IPS-NIHi11 (cell line): ENCODE measurements around the gene CCDC148.
"Not testable (repeated sequence)": the region's sequence is repeated elsewhere in the genome, so short reads cannot be mapped to it uniquely, and the experiment has no call there.

Experiments
- DNase-seq: peaks from one replicate; pipeline ENCODE4 v3.0.0; 2012; ENCODE audit warnings: mixed read lengths, low spot score

CCDC148 gene

GRCh38 chr2:158351466-158351816 is 105.1 kb downstream of the CCDC148 start:
- not testable (repeated sequence) for DNase-seq

- not testable (repeated sequence) for DNase-seq
Measured at GRCh38 chr2:158350751-158351465, 105.6 kb downstream of the CCDC148 start.

DNA sequence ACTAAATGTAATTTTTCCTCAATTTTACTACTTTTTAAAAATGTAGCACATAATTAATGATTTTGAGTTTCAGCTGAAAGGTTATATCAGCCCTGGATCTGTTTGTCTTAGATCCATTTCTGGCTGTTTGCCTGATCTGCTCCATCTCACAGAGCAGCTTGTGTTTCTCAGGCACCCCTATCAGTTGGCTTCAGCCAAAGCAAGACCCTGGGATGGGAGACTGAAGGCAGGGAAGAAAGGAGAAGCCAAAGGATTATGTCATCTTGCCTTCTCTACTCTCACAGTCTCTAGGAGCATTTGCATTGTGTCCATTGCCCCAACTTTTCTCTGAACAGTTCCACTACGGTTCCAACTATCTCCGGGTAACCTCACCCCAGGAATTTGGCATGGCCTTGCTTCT is 110.5 kb downstream of the CCDC148 start:
- DNase-seq: no peak

DNA sequence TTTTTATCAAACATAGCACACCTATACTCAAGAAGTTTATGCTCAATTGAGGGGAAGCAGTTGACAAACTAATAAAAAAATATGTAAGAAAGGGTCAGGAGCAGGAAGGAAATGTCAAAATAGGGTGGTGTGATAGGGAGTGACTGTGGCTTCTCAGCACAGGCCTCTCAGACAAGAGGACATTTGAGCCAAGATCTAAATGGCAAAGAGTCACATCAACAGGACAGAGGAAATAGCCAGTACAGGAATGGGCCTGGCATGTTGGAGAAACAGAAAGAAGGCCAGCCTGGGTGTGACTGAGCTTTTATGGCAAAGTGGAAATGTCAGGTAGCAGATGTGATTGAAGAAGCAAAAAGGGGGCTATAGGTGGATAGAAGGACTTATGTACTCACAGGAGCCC is 117.0 kb downstream of the CCDC148 start:
- no peak for DNase-seq

- DNase-seq: no peak
Measured at GRCh38 chr2:158337018-158337417, 119.5 kb downstream of the CCDC148 start.

DNA sequence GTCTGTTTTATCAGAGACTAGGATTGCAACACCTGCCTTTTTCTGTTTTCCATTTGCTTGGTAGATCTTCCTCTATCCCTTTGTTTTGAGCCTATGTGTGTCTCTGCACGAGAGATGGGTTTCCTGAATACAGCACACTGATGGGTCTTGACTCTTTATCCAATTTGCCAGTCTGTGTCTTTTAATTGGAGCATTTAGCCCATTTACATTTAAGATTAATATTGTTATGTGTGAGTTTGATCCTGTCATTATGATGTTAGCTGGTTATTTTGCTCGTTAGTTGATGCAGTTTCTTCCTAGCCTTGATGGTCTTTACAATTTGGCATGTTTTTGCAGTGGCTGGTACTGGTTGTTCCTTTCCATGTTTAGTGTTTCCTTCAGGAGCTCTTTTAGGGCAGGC is 124.8 kb downstream of the CCDC148 start:
- not testable (repeated sequence) for DNase-seq

DNA sequence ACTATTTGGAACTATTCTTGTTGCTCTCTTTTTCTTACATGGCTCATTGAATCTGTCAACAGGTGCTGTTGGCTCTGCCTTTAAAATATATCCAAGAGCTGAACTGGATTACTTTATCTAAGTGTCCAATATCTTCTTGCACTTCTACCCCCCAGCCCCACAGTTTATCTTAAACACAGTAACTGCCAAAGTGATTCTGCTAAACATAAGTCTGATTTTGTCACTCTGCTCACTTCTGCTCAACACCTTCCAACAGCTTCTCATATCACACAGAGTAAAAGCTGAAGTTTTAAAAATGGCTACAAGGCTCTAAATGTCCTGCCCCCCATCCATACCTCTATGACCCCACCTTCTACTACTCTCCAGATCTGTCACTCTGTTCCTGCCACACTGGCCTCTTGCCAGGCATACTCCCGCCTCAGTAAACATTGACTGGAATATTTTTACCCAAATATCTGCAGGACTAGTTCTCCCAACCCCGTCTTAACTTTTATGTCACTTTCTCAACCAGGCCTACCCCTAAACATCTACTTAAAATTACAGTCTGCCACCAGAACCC is 130.7 kb downstream of the CCDC148 start:
- no peak for DNase-seq

- no peak for DNase-seq
Measured at GRCh38 chr2:158325031-158325781, 131.3 kb downstream of the CCDC148 start.

GRCh38 chr2:158323381-158323780 is 133.2 kb downstream of the CCDC148 start:
- no peak for DNase-seq

DNA sequence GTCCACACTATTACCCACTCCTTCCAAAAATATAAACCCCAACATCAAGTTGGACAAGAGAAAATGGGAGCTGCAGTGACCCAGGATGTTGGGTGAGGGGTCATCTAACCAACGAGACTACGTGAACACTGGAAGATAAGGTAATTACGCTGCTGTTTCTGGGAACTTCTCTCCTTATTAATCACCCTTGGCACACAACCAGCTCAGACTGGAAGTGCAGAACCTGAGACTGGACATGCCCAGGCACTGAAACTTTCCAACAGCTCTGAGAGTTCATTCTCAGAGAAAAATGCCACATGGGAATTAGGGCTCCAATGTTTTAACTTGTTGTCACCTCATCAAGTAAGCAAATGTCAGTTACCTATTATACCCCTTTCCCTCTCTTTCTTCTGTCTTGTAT is 135.3 kb downstream of the CCDC148 start:
- no peak for DNase-seq

- DNase-seq: peak; percentile 12
Measured at GRCh38 chr2:158319269-158319668, 137.3 kb downstream of the CCDC148 start.

DNA sequence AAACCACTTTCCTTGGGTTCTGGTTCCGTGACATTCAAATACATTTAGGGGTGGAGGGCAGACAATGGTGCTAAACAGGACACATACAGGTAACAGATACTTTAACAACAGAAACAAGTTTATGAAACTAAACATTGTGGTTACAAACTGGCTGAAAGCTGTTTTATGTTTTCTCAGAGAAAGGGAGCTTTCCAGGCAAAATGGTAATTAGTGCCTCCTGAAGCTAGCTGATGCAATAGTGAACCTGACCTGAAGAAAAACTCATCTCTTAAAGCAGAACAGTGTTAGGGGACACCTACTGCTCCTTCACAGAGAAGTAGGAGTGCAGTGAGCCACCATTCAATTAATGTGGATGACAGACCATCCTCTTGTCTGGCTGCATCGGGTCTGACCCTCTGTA is 138.9 kb downstream of the CCDC148 start:
- DNase-seq: no peak

- no peak for DNase-seq
Measured at GRCh38 chr2:158315803-158316414, 140.6 kb downstream of the CCDC148 start.

- no peak for DNase-seq
Measured at GRCh38 chr2:158315000-158315399, 141.6 kb downstream of the CCDC148 start.

GRCh38 chr2:158313734-158314133 is 142.8 kb downstream of the CCDC148 start:
- no peak for DNase-seq

- no peak for DNase-seq
Measured at GRCh38 chr2:158312981-158313380, 143.6 kb downstream of the CCDC148 start.

- DNase-seq: not testable (repeated sequence)
Measured at GRCh38 chr2:158310407-158310806, 146.1 kb downstream of the CCDC148 start.

- no peak for DNase-seq
Measured at GRCh38 chr2:158305501-158305900, 151.1 kb downstream of the CCDC148 start.

GRCh38 chr2:158300394-158300793 is 156.2 kb downstream of the CCDC148 start:
- DNase-seq: no peak

- no peak for DNase-seq
Measured at GRCh38 chr2:158297606-158298005, 158.9 kb downstream of the CCDC148 start.

GRCh38 chr2:158297120-158297519 is 159.4 kb downstream of the CCDC148 start:
- no peak for DNase-seq

- no peak for DNase-seq
Measured at GRCh38 chr2:158293722-158294121, 162.8 kb downstream of the CCDC148 start.
